GM21529 (cell line): ENCODE results near the gene GM2A.
A peak's percentile ranks its signal among the peaks of the same experiment; 100 is the strongest.

Source experiments
- ATAC-seq: cut with Tn5 transposase; IDR thresholded peaks from one replicate; pipeline ENCODE4 v1.9.1; 2021; ENCODE audit not compliant: unreplicated experiment

Gene GM2A

DNA sequence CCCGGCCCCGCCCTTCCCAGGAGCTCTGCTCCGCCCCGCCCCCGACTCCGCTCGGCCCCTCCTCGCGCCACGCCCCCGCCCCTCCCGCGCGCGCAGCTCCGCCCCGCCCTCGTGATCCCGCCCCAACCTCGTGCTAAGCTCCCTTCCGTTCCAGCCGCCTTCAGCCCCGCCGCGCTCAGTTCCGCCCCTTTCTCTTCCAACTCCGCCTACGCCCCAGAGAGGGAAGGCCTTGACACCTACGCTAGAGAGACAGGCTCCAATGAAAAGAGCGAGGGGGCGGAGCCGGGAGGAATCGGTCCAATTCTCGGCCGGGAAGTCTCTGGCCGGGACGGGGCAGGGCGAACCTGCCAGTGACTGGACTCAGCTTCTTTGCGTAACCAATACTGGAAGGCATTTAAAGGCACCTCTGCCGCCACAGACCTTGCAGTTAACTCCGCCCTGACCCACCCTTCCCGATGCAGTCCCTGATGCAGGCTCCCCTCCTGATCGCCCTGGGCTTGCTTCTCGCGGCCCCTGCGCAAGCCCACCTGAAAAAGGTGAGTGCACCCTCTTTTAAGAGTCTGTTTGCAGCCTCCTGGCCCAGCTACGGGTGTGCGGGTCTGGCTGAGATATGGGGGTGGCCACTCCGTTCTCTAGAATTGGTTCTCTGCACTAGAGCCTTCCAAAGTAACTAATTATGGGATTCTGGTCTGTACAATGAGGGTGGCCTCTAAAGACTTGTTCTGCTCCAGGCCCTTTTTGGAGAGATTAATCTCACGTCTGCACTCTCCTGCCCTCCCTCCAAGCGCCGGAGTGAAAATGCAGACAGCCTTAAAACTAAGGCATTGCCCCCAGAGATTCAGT, at the start of gene GM2A:
TSS of gene GM2A (plus strand) at position 424 of the 843 bp plus-strand sequence. CDS start at position 456, 32 bp downstream.
- peak; percentile 72 for ATAC-seq

DNA sequence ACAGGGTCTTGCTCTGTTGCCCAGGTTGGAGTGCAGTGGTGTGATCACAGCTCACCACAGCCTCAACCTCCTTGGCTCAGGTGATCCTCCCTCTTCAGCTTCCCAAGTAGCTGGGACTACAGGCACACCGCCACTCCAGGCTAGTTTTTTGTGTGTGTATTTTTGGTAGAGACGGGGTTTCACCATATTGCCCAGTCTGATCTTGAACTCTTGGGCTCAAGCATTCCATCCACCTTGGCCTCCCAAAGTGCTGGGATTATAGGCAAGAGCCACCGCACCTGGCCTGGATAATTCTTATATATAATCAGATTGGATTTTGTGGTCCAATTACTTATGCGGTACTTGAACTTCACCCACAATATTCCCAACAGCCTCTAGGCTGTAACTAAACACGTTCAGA, 48.9 kb upstream of the GM2A start:
- no peak for ATAC-seq

- no peak for ATAC-seq
Measured at GRCh38 chr5:151205411-151205810, 47.6 kb upstream of the GM2A start.

GRCh38 chr5:151208481-151208914, 44.5 kb upstream of the GM2A start:
- ATAC-seq = no peak

- ATAC-seq = no peak
Measured at GRCh38 chr5:151212406-151212798, 40.6 kb upstream of the GM2A start.

DNA sequence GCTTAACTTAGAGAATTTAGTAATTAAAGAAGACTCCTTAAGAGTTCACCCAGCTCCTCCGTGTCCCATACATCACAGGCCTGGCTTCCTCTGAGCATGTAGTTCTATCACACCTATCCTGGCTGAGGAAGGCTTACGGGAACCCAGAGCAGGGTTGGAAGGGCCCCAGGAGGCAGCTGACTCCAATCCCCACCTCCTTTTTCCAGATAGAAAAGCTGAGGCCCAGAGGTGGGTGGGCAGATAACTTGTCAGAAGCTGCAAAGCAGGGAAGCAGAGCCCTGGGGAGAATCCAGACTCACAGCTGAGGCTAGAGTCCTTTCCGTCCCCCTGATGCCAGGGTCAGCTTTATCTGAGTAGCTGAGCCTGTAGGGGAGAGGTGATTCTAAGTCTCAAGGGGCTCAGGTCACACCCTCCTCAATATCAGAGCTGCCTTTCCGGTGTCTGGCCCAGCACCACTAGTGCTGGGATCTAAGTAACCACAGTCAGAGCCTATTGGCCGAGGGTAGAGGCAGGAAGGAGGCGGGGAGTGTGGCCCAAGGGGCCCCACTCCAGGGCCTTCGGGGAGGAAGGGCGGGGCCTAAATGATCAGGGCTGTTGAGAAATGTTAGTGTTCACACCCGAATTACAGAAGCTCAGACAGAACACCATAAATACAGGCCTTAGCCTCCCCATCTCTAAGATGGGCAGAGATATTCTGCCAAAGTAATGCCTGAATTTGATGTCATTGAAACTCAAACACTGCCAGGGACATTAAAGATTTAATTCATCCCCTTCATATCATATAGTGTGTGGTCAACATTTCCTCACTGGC, 39.0 kb upstream of the GM2A start:
- ATAC-seq = peak; percentile 77

GRCh38 chr5:151214614-151215545, 38.1 kb upstream of the GM2A start:
- ATAC-seq = peak; percentile 52

DNA sequence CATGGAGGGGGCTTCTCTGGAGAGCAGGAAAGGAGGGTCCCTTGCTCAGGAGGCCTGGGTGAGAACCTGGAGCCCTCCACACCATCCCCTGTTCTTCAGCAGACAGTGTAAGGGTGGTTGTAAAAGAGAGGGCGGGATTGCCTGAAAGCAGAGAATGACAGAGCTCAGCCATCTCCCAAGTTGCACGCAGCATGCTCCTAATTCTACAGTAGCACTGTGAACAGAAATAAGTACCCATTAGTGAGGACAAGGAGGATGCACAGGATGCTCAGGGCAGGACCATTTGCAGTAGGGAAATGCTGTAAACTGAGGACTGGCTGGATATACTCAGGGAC, 37.5 kb upstream of the GM2A start:
- no peak for ATAC-seq

DNA sequence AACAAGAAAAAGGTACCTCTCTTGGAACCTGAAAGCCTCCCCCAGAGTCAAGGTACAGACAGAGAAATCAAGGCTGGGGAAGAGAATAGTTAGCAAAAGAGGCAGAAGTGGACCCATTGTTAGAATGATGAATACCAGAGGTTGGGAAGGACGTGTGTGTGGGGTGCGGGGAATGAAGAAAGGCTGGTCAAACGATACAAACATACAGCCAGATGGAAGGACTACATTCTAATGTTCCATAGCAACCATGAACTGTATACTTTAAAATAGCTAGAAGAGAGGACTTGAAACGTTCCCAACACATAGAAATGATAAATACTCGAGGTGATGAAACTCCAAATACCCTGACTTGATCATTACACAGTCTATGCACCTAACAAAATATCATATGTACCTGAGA, 36.2 kb upstream of the GM2A start:
- no peak for ATAC-seq

DNA sequence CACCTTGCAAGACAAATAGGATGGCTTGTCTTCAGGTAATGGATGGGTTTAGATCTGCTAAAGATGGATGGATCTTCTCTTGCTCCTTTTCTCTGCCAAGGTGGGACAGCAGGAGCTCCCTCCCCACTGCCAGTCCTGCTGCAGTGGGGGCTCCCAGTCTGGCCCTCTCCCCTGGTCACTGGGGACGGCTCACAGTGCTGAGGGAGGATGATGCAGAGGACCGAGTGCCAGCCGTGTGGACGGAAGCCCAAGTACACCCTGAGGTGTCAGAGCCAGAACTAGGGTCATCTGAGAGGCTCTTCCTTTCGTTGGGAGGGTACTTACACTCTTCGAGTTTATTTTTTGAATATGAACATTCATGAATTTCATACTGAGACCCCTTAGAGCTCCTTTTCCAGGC, 34.8 kb upstream of the GM2A start:
- no peak for ATAC-seq

DNA sequence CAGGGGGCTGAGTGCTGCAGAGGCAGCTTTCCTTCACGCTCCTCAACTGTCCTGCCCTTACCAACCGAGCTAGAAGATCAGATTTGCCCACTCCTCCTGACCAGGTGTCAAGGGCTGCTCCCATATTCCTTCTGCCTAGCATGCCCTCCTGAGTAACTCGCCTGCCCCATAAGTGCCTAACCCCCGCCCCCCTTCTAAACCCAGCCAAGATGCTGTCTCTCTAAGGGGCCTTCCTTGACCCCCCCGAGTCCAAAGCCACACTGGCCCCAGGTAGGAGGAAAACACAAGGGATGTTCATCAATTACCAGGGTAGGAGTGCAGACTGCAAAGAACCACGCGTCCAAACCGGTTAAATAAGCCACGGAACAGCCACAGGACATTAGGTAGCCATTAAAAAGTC, 33.8 kb upstream of the GM2A start:
- no peak for ATAC-seq

GRCh38 chr5:151219789-151220188, 33.2 kb upstream of the GM2A start:
- no peak for ATAC-seq

DNA sequence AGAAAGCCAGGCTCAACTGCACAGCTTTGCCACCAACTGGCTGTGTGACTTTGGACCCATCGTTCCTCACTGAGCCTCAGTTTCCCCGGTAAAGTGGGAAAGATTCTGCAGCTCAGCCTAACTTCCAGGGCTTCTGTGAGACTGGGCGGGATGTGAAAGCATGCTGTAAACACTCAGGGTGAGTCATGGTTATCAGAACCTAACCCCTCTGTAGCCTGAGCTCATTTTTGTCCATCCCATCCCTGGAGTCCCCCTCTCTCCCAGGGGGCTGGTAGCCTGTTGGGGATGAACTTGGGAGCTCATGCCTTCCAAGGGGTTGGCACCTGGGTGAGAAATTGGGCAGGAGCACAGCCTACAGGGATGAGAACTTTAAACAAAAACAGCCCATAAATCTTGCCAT, 31.4 kb upstream of the GM2A start:
- ATAC-seq = no peak

- no peak for ATAC-seq
Measured at GRCh38 chr5:151222054-151222789, 30.8 kb upstream of the GM2A start.

DNA sequence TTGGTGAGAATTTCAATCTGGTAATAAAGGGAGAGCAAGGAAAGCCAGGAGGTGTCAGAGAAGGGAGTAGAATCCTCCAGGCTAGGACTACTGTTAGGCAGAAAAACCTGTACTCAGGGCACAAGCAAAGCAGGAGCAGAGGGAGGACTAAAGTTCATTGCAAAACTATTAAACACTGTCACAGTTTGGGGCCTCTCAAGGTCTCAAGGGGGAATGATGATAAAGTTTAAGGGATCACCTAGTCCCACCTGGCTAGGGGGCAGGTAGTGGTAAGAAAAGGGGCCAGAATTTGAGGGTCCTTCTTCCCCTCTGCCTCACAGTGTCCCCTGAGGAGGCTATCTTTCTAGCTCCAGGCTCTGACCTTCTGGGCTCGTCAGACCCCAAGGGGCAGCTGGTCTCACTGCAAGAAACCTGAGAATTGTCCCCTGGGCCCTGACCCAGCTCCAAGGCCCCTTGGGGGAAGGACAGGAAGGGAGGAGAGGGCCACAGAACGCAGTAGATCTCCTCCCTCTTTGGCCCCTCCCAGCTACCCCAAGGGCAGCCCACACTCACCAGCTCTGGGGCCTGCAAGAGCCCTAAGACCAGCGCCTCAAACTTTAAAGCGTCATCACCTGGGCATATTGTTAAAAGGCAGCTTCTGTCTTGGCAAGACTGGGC, 30.1 kb upstream of the GM2A start:
- peak; percentile 73 for ATAC-seq

DNA sequence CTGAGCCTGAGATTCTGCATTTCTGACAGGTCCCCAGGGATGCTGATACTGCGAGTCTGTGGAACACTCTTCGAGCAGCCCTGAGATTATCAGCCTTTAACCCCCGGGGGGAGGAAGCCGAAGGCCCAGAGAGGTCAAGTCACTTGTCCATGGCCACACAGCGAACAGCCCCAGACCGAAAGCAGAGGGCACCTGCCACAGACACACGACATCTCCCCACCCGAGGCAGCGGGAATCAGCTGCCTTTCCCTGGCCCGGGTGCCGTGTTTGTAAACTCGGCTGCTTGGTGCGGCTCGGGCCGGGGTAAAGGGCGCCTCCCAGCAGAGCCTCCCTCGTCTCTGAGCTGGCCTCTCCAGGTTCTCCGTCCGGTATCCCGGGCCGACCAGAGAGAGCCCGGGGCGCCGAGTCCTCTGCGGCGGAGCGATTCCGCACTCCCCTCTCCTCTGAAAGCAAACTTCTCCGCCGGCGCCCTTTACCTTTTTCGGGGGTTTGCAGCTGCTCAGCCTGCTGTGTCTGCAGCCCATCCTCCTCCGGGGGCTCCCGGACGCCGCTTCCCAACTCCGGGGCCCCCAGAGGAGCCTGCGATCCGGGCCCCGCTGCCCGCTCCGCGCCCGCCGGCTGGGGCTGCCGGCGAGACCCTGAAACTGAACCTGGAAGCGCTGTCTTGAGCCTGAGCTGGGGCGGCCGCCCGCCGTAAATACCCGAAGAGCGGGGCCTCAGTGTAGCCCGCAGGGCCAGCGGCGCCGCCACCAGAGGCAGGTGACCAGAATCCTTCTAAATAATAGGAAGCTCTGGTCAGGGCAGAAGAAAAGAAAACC, 29.3 kb upstream of the GM2A start, which contains the start of gene CCDC69:
TSS of gene CCDC69 (minus strand) at position 646 of the 818 bp plus-strand sequence. CDS start at position 524, 122 bp downstream.
- ATAC-seq = peak; percentile 67

- peak; percentile 26 for ATAC-seq
Measured at GRCh38 chr5:151224372-151224771, 28.6 kb upstream of the GM2A start.

- ATAC-seq = no peak
Measured at GRCh38 chr5:151225071-151225470, 27.9 kb upstream of the GM2A start.

DNA sequence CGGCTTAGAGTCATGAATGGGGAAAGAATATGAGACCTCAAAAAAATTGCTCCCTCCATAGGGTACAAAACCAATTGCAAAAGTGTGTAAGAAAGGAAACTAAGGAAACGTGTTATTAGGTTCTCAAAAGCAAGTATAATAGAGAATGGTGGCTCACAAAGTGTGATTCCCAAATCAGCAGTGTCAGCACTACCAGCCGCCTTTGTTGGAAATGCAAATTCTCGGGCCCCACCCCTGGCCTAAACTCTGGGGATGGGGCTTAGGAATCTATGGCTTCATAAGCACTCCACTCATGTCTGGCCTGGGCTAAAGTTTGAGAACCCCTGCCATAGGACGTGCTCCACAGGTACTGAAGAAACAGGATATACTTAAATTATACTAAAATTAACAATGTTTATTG, 27.5 kb upstream of the GM2A start:
- no peak for ATAC-seq
